HUES6 (cell line): ENCODE data around the gene CACNA1C.

Experiments
- H3K27ac ChIP-seq: 2 replicates; pipeline ENCODE4 v1.7.0; 2013; ENCODE audit warnings: low read depth, mild to moderate bottlenecking, low read length, inconsistent platforms
- H3K27me3 ChIP-seq: 2 replicates; pipeline ENCODE4 v1.6.1; 2013; ENCODE audit warnings: low read length; ENCODE audit not compliant: control insufficient read depth, insufficient read depth
- H3K36me3 ChIP-seq: 2 replicates; pipeline ENCODE4 v1.6.1; 2013; ENCODE audit warnings: low read length; ENCODE audit not compliant: control insufficient read depth, insufficient read depth
- H3K4me1 ChIP-seq: 2 replicates; pipeline ENCODE4 v1.6.1; 2013; ENCODE audit warnings: low read length; ENCODE audit not compliant: control insufficient read depth, insufficient read depth
- H3K4me3 ChIP-seq: 2 replicates; pipeline ENCODE4 v1.5.1; 2013; ENCODE audit warnings: low read depth, low read length
- H3K9ac ChIP-seq: one replicate; pipeline ENCODE4 v1.6.1; 2013; ENCODE audit warnings: mild to moderate bottlenecking, low read length
- H3K9me3 ChIP-seq: 2 replicates; pipeline ENCODE4 v1.6.1; 2013; ENCODE audit warnings: low read depth, low read length; ENCODE audit not compliant: control insufficient read depth, insufficient read depth

CACNA1C gene

DNA sequence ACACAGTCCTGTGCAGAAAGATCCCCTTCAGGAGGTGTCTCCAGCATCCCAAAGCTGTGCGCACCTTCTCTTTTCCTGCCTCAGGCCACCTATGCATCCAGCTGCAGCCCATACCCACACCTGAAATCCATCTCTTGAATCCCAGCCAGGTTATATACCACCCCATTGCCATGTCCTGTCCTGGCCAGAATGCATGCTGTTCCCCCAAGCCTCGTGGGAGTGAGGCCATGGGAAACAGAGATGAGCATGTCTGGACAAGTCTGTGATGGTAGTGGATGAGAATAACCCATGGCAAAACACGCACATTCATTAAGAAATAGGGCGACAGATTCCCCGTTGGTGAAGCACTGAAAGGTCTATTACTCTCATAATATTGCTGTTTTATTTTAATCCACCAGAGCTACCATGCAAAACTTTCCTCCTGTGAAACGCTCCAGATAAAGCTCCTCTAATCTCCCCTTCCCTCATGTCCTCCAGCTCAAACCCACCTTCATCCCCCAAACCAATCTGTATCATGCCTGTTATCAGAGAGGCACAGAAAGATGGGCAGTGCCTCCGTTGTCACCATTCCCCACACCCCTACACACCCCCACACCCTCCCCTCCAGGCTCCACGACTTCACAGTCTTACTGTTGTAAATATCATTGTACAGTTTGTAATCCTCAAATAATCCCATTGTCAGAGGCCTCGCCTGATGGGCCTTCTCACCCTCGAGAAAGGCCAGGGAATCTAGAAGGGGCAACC is 644.4 kb downstream of the CACNA1C start:
- Histone ChIP-seq H3K27ac (no peak overlapping the region), H3K4me1 (peaks cover 8% of the 10 kb centered on the region), H3K9me3 (peaks cover 11% of the 10 kb centered on the region), H3K9ac (no peak overlapping the region), H3K4me3 (no peak overlapping the region), H3K27me3 (peaks cover 38% of the 10 kb centered on the region), H3K36me3 (no peaks in the 10 kb centered on the region)

DNA sequence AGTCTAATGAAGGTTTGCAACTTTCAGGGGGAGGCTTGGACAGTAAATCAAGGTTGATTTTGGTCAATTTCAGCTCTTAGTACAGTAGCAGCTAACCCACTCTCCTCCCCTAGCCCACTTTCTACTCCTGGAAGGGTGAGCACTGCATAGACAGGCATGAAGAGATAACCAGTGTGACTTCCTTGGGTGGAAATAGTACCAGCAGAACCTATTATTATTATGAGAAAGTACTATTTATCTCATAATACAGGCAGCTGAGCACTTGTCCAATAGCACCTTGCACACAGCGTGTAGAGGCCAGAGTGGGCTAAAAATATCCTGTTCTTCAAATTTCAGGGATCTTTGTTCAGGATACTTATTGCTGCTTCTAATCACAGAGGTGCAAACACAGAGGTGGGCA is 645.8 kb downstream of the CACNA1C start:
- Histone ChIP-seq H3K9ac (no peak overlapping the region), H3K4me1 (0 out of 2 replicates have a peak, but pooled peaks cover under 1% of the 10 kb centered on the region), H3K9me3 (peaks cover 11% of the 10 kb centered on the region), H3K27me3 (peaks cover 25% of the 10 kb centered on the region; the same call in 1 of the 2 replicates), H3K36me3 (no peaks in the 10 kb centered on the region), H3K4me3 (no peak overlapping the region), H3K27ac (no peak overlapping the region)

DNA sequence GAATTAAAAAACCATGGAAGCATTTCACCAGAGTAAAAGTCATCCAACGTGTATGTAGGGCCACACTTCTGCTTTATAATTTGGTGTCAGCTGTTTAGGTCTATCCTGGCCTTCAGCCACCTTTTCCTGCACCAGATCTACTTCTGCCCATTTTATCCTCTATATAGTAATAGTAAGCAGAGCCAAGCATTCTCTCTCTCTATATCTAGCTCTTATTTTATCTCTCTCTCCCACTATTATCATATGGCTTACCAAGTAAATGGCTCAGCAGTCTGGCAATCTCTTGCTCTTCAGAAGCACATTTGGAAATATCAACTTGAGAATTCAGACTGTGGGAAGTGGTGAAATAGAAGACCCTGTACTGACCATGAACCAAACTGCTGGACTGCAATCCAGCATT is 657.9 kb downstream of the CACNA1C start:
- Histone ChIP-seq H3K9ac (no peak overlapping the region), H3K4me3 (no peak overlapping the region), H3K36me3 (no peaks in the 10 kb centered on the region), H3K9me3 (peaks cover 4% of the 10 kb centered on the region; the same call in 1 of the 2 replicates), H3K4me1 (no peaks in the 10 kb centered on the region), H3K27me3 (peaks cover 39% of the 10 kb centered on the region), H3K27ac (no peak overlapping the region)

DNA sequence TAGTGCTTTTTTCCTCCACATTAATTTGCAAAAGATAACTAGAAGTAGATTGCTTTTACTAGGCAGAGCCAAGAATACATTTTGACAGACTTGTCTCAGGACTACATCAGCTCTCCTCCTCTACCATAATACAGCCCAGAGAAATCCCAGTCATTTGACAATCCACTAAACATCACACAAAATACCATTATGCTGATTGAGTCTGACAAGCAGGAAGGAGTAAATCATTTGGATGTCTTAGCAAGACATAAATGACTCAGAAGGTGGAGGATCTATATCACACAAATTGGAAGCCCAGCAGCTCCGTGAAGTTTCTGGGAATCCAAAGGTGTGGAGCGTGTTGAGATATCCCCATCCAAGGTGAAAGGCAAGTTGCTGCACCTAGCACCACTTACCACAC is 666.6 kb downstream of the CACNA1C start:
- no peak overlapping the region for H3K27ac ChIP-seq
- H3K9me3 ChIP-seq: no peaks in the 10 kb centered on the region
- peaks cover 57% of the 10 kb centered on the region for H3K27me3 ChIP-seq
- no peaks in the 10 kb centered on the region for H3K36me3 ChIP-seq
- no peak overlapping the region for H3K9ac ChIP-seq
- no peak overlapping the region for H3K4me3 ChIP-seq
- no peaks in the 10 kb centered on the region for H3K4me1 ChIP-seq

DNA sequence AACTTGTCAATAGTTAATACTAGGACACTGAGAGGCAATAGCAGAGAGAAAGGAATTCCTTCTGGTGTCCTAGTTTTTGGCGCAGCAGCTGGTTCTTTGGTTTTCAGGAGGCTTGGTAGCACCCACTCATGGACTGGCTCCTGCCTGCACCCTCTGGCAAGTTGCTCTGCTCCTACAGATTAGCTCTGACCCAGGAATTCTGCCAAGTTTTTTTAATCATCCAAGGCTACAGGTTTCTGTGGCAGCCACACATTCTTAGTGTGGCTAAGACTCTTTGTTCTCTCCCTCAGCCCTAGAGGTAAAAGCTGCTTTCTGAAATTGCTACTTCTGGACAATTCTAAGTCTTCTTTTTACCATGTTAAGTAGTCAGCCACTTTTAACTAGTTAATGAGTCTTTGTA is 670.0 kb downstream of the CACNA1C start:
- Histone ChIP-seq H3K36me3 (no peaks in the 10 kb centered on the region), H3K27ac (no peak overlapping the region), H3K9ac (no peak overlapping the region), H3K9me3 (no peaks in the 10 kb centered on the region), H3K4me1 (no peaks in the 10 kb centered on the region), H3K4me3 (no peak overlapping the region), H3K27me3 (peaks cover 74% of the 10 kb centered on the region)

DNA sequence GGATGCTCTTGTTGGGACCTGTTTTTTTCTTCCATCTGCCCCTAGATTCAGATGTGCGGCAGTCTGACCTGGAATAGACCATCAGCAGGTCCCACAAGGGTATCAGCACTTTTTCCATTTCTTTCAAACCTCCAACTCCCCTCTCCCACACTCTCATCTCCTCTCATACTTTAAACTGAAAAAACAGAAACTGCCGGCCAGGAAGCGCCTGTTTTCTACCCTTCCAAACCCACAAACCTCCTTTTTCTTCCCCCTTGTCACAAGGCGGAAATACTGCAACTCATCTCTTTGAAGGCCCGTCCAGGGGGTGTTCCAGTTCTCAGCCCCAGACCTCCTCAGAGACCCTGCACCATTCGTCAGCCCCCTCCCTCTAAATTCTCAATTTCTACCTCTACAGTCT is 679.5 kb downstream of the CACNA1C start:
- no peaks in the 10 kb centered on the region for H3K9me3 ChIP-seq
- H3K9ac ChIP-seq: no peak overlapping the region
- H3K4me1 ChIP-seq: no peaks in the 10 kb centered on the region
- peaks cover 60% of the 10 kb centered on the region for H3K27me3 ChIP-seq
- no peak overlapping the region for H3K4me3 ChIP-seq
- H3K27ac ChIP-seq: no peak overlapping the region
- H3K36me3 ChIP-seq: no peaks in the 10 kb centered on the region

DNA sequence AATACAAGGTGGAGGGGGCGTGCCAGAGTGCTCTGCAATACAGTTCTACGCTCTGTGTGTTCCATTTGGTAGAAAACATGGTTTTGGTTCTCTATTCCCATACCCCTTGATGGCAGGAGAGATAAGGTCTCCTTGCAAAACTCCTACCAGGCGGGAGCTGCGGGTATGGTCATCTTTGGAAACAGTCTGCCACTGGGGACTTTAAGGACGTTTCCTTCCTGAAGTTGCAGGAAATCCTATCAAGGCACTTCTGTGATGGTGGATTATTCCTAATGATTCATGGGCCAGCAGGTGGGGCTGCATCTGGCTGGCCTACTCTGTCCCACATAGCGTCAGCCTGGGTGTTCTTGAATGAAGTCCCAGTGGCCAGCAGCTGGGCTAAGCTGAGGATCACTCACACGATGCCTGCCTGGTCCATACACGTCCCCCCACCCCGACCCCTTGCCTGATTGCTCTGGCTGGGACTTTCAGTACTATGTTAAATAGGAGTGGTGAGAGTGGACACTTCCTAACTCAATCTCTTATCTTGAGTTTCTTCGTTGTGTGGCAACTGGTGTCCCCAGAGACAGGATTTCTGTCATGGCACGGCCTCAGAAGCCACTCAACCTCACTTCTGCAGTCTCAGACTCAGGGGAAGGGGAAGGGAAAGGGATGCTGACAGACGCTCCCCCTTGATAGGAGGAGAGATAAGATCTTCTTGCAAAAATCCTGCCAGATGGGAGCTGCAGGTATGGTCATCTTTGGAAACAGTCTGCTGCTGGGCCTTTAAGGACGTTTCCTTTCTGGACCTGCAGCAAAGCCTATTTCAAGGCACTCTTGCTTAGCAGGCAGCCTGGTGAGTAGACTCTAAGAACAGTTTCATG is 680.9 kb downstream of the CACNA1C start:
- Histone ChIP-seq H3K9me3 (no peaks in the 10 kb centered on the region), H3K27ac (no peak overlapping the region), H3K9ac (no peak overlapping the region), H3K36me3 (no peaks in the 10 kb centered on the region), H3K4me1 (no peaks in the 10 kb centered on the region), H3K4me3 (no peak overlapping the region), H3K27me3 (peaks cover 50% of the 10 kb centered on the region; the same call in 1 of the 2 replicates)

DNA sequence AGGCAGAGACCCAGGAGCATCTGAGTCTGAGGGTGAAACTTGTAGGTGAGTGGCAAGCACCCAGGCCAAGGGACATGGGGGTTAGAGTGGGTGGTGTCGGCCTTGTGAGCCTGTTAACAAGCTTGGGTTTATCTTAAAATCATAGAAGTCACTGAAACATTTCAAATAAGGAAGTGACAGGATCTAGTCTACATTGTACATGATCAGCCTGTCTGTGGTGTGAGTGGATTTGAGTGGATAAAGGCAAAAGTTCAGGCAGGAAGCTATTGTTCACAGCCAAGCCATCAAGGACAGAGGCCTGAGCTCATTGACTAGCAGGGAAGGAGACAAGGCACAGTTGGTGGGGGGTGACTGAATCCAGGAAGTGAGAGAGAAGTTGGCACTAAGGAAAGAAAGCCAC is 682.6 kb downstream of the CACNA1C start:
- Histone ChIP-seq H3K36me3 (no peaks in the 10 kb centered on the region), H3K4me1 (no peaks in the 10 kb centered on the region), H3K9me3 (no peaks in the 10 kb centered on the region), H3K27me3 (peaks cover 43% of the 10 kb centered on the region; the same call in 1 of the 2 replicates), H3K4me3 (no peak overlapping the region), H3K9ac (no peak overlapping the region), H3K27ac (no peak overlapping the region)

DNA sequence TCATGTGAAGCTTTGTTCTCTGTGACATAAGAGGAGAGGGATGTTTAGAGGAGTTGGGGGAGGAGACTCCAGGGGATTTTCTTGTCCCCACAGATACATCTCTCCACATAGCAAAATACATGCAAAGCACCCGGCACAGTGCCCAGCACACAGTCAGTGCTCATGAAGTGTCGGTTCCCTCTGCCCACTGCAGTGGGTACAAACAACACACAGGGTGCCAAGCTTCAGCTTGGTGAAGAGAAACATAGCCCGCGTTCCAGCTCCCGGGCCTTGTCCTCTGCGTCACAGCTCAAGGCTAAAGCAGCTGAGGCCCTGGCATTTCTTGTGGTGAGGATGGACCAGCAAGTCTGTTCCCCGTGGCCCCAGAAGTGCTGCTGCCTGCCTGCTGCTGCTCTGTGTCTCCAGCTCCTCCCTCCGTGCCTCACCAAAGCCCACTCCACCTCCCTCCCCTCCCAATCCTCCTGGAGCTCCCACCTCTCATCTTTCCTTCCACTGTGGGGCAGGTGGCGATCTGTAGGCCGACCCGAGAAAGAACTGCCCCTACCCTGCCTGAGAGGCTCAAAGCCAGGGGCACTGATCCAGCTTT is 685.0 kb downstream of the CACNA1C start:
- H3K9ac ChIP-seq: no peak overlapping the region
- H3K9me3 ChIP-seq: no peaks in the 10 kb centered on the region
- H3K4me3 ChIP-seq: no peak overlapping the region
- no peaks in the 10 kb centered on the region for H3K36me3 ChIP-seq
- no peaks in the 10 kb centered on the region for H3K4me1 ChIP-seq
- H3K27me3 ChIP-seq: peaks cover 31% of the 10 kb centered on the region; the same call in 1 of the 2 replicates
- H3K27ac ChIP-seq: no peak overlapping the region

DNA sequence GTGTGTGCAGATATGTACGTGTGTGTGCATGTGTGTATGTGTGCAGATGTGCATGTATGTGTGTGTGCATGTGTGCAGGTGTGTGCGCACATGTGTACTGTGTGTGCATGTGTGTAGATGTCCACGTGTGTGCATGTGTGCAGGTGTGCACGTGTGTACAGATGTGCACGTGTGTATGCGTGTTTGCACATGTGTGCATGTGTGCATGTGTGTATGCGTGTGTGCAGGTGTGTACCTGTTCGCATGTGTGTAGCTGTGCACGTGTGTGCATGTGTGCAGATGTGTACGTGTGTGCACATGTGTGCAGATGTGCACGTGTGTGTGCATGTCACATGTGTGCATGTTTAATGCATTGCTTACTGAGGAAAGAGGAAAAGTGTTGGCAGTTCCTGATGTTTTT is 686.3 kb downstream of the CACNA1C start:
- H3K4me3 ChIP-seq: no peak overlapping the region
- no peak overlapping the region for H3K27ac ChIP-seq
- no peaks in the 10 kb centered on the region for H3K36me3 ChIP-seq
- peaks cover 27% of the 10 kb centered on the region; the same call in 1 of the 2 replicates for H3K27me3 ChIP-seq
- H3K9ac ChIP-seq: no peak overlapping the region
- H3K9me3 ChIP-seq: no peaks in the 10 kb centered on the region
- H3K4me1 ChIP-seq: no peaks in the 10 kb centered on the region
